ENCODE results near the gene NAV2. TPM values are rescaled to one million over a fixed set of nuclear protein-coding genes. Genes with fewer than 3 reads are reported as not detected.

Gene NAV2
- total RNA-seq, 1 donor: 11.2 TPM

DNA sequence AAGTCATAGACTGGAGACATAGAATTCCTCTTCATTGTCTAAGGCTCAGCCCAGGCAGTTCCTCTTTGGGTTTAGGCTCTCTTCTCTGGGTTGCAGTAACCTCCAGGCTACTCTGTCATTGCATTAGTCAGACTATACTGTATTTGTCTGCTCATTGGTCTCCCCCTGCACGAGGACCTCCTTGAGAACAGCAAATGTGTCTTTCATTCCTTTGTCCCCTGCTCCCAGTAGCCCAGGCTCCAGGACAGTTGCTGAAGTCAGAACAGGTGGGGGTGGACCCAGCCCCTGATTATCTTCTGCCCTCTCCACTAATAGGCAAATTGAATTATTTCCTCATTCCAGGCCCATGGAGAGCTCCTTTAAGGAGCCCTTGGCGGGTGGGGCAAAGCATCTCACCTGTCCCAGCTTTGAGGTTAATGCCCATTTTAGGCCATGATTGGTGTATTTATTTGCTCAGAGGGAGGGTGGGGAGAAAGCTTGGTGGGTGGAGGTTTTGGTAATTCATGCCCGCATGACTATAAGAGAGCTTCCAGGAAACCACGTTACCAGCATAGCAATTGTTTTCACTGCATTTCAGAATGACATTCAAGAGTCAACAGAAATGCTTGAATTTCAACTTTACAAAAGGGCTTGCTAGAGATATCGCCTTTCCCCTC, 40.9 kb downstream of the NAV2 start:
- no peak for DNase-seq (ENCODE audit: low read depth)
- no peak overlapping the region for H3K4me3 ChIP-seq (ENCODE audit: low read depth, low read length)
- TF ChIP-seq, protein P1, sequence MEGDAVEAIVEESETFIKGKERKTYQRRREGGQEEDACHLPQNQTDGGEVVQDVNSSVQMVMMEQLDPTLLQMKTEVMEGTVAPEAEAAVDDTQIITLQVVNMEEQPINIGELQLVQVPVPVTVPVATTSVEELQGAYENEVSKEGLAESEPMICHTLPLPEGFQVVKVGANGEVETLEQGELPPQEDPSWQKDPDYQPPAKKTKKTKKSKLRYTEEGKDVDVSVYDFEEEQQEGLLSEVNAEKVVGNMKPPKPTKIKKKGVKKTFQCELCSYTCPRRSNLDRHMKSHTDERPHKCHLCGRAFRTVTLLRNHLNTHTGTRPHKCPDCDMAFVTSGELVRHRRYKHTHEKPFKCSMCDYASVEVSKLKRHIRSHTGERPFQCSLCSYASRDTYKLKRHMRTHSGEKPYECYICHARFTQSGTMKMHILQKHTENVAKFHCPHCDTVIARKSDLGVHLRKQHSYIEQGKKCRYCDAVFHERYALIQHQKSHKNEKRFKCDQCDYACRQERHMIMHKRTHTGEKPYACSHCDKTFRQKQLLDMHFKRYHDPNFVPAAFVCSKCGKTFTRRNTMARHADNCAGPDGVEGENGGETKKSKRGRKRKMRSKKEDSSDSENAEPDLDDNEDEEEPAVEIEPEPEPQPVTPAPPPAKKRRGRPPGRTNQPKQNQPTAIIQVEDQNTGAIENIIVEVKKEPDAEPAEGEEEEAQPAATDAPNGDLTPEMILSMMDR (IDR thresholded peaks at IDR 0.05; ENCODE audit: insufficient read depth, low read depth, low read length): no peak

DNA sequence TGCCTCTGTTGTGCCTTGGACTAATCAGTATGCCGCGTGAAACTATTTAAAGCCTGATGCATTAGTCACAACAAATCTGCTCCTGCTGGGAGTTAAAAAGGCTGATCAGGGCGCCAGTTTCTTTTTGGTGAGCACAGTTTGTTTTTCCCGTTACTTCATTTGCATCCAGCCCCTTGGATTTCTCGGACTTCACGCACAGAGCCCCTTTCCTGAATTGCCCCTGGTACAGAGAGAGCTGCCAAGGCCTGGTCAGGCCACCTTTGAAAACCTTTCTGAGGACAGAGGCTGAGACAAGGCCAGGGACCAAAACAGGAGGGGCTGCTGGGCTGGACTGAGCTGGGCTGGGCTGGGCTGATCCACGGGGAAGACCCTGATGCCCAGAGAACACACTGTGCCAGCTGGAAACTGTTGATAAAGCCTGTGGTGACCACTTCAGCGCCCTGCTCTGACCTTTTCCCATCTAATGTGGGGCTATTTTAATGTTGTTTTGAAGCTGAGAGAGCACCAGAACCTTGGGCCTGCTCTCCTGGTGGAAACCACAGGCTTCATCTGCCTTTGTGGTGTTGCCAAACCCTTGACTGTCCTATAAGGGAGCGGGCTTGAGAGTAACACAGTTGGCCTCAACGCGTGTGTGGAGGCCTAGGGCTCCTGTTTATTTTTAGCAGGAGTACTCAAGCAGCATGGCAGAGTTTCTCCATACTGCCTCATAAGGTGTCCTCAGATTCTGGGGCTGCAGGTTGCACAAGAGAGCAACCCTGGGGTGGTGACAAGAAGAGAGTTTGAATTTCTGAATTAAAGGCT, 44.2 kb downstream of the NAV2 start:
- H3K4me3 ChIP-seq (ENCODE audit: low read depth, low read length): no peak overlapping the region
- TF ChIP-seq, protein P1 (IDR thresholded peaks at IDR 0.05; ENCODE audit: insufficient read depth, low read depth, low read length): no peak
- DNase-seq (ENCODE audit: low read depth): peak; percentile 14

DNA sequence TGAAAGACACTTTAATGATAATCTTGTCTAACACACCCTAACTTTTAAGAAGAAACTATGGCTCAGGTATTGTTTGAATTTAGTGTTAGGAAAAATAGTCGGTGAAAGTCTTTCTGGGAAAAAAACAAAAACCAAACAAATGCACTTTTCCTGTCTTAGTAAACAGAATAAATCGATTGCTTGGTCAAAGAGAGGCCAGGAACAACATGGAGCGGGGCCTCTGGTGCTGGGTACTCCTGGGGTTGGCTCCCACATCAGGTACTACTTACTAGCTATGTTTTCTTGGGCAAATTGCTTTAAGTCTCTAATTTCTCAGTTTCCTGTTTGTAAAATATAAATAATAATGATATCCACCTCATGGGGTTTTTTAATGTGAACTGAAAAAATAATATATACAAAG, 46.8 kb downstream of the NAV2 start:
- DNase-seq (ENCODE audit: low read depth): no peak
- no peak overlapping the region for H3K4me3 ChIP-seq (ENCODE audit: low read depth, low read length)
- TF ChIP-seq, protein P1 (IDR thresholded peaks at IDR 0.05; ENCODE audit: insufficient read depth, low read depth, low read length): no peak

DNA sequence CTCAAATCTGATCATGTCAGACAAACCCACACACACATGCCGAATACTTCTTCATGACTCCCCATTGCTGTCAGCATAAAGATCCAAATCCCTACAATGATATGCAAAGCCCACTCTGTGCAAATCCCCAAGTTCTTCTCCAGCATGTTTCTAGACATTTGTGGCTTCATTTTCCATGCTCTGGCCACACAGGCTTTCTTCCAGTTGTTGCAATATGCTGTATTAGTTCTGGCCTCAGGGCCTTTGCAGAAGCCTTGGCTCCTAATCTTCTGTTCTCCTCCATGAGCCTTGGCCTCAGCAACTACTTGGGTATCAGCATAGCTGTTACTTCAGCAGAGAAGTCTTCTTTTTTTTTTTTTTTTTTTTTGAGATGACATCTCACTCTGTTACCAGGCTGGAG, 49.6 kb downstream of the NAV2 start:
- DNase-seq (ENCODE audit: low read depth): no peak
- TF ChIP-seq, protein P1 (IDR thresholded peaks at IDR 0.05; ENCODE audit: insufficient read depth, low read depth, low read length): no peak

DNA sequence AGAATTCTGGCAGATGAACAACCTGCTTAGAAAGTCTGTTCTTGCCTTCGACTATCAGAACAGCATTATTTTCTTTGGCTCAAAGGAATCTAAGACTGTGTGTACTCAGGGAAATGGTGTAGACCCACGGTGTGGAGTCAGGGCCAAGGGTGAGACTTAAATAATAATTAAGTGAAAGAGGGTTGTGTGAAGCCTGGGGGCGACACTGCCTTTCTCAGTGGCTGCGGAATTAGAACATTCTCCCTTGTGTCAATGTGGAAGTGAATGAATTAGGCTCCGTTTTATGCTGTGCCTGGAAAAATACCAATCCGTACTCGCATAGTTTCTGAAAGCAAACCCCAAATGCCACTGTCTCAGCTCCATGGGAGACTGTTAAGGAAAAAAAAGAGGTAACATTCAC, 50.7 kb downstream of the NAV2 start:
- H3K4me3 ChIP-seq (ENCODE audit: low read depth, low read length): no peak overlapping the region
- TF ChIP-seq, protein P1 (IDR thresholded peaks at IDR 0.05; ENCODE audit: insufficient read depth, low read depth, low read length): no peak
- no peak for DNase-seq (ENCODE audit: low read depth)

More for the DNA sequence above, 49.6 kb downstream of the NAV2 start:
- no peak overlapping the region for H3K4me3 ChIP-seq (ENCODE audit: low read depth, low read length)

DNA sequence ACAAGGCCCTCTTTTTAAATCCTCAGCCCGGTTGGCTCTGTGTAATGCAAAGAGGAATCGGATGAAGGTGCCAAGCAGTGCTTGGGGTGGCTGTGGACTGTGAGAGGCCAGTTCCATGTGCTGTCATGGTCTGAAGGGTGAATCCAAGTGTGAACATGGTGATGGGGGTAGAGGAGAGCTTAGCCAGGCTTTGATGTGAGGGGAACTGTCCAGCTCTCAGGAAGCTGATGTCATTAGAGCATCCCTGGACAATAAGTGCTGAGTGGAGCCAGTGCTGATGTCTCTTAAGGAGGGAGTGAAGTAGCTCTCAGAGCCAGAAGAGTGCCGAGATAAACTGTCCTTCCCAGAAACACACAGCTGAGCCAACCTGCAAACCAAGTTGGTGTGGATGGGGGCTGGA, 53.6 kb downstream of the NAV2 start:
- H3K4me3 ChIP-seq (ENCODE audit: low read depth, low read length): no peak overlapping the region
- TF ChIP-seq, protein P1 (IDR thresholded peaks at IDR 0.05; ENCODE audit: insufficient read depth, low read depth, low read length): no peak
- peak; percentile 12 for DNase-seq (ENCODE audit: low read depth)

Data from fibroblast of villous mesenchyme (primary cell).